Measurements from ENCODE around the gene SMAD5. TPM values are rescaled to one million over a fixed set of nuclear protein-coding genes. Genes with fewer than 3 reads are reported as not detected.

Gene SMAD5
- total and polyA plus RNA-seq, 2 of the 8 experiments (the other 6 are each of a cell fraction or from before 2014, with no cell fraction given) = 30.2 to 60.5 TPM

DNA sequence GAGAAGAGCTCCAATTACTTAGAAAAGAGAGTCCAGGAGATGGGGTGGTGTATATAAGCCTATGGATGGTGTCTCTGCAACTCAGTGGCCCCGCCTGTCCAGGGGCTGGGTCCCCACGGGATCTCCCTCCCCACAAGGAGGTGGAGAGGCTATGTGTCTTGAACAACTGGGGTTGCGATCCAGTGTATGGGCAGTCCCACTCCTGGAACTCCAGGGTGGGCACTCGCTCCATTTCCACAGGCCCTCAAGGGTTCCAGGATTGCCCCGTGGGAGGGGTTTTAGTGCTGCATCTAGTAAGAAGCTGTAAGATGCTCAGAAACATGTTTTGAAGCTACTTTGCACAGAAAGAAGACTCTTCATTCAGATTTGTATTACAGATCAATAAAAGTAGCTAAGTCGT lies 558 bp upstream of the SMAD5 start:
- no peaks in the 10 kb centered on the region for H3K36me3 ChIP-seq (ENCODE audit: control insufficient read depth in 2 of 4, insufficient read depth in 4 of 4, low read length in 3 of 4)
- H3K79me1 ChIP-seq (ENCODE audit: low read depth, low read length) = peaks cover 3% of the 10 kb centered on the region; the same call in 1 of the 2 replicates
- H3K4me2 ChIP-seq (ENCODE audit: insufficient read depth in 1 of 2, low read depth in 2 of 2, low read length in 2 of 2) = peak overlapping the region; percentile 41 to 93
- H3K23ac ChIP-seq (ENCODE audit: insufficient read length) = no peak overlapping the region
- H3K4me3 ChIP-seq (ENCODE audit: extremely low read depth in 1 of 4, insufficient read depth in 2 of 4, low read depth in 3 of 4, low read length in 4 of 4) = peak overlapping the region; percentile 4 to 97 (median 80); a peak in 6 of 8 replicates
- H3K27me3 ChIP-seq (replicated peaks in 1 of 4; ENCODE audit: control insufficient read depth in 3 of 4, extremely low read depth in 1 of 4, insufficient read depth in 3 of 4, low read length in 3 of 4) = no peaks in the 10 kb centered on the region
- 63% methylated on average over 6 of the region's 6 CpGs; no CpG with 5 or more reads in 1 of the 2 experiments for WGBS, 2 experiments (ENCODE audit: extremely low coverage in 1 of 2, insufficient coverage in 1 of 2, insufficient read length in 1 of 2, insufficient replicate concordance in 2 of 2, low coverage in 1 of 2, low lambda C conversion rate in 2 of 2, missing lambda C conversion rate in 1 of 2)
- H4K20me1 ChIP-seq (replicated peaks in 1 of 2; ENCODE audit: control insufficient read depth in 1 of 2, insufficient read depth in 2 of 2, low read length in 2 of 2) = peaks cover 9 to 14% of the 10 kb centered on the region in 2 experiments
- H3K9ac ChIP-seq (replicated peaks in 1 of 4; ENCODE audit: extremely low read depth in 1 of 4, low read depth in 3 of 4, low read length in 3 of 4) = no peak overlapping the region; a peak in 1 of 7 replicates
- H2BK20ac ChIP-seq (ENCODE audit: low read length) = no peak overlapping the region
- H2BK12ac ChIP-seq (ENCODE audit: low read depth, low read length) = no peak overlapping the region
- H2BK15ac ChIP-seq (ENCODE audit: low read length) = no peak overlapping the region
- TF ChIP-seq POU5F1 (IDR thresholded peaks at IDR 0.05; ENCODE audit: low read depth, low read length) (no peak), JUND (IDR thresholded peaks at IDR 0.05; ENCODE audit: low read length) (no peak), TAF7 (optimal IDR thresholded peaks at IDR 0.05; ENCODE audit: borderline replicate concordance, low read depth, low read length) (no peak)
- peak overlapping the region; percentile 19 for H3K4ac ChIP-seq (replicated peaks; ENCODE audit: insufficient read length, low read depth, low read length)
- H3K14ac ChIP-seq (ENCODE audit: insufficient read length) = no peak overlapping the region
- H3K27ac ChIP-seq (ENCODE audit: low read depth, low read length) = no peak overlapping the region
- CTCF ChIA-PET (ENCODE audit: partially characterized antibody) = interaction anchor here (0.7 to 1.5 kb wide), 8 partner anchors 9 to 240 kb away, joined by 3 to 5 read pairs (median 4); no protein-coding TSS in a partner anchor
- POLR2A ChIA-PET (ENCODE audit: partially characterized antibody) = interaction anchor here (0.8 to 2.9 kb wide), 9 partner anchors 8 to 190 kb away, joined by 3 to 8 read pairs (median 4); partner anchors contain the start of gene TGFBI
- peaks cover 7% of the 10 kb centered on the region; the same call in 1 of the 2 replicates for H3K23me2 ChIP-seq (ENCODE audit: low read depth, low read length)
- peaks cover 15 to 40% of the 10 kb centered on the region in 2 experiments for H3K79me2 ChIP-seq (ENCODE audit: control insufficient read depth in 1 of 2, insufficient read depth in 2 of 2, low read length in 2 of 2)
- no peak overlapping the region for H3K18ac ChIP-seq (ENCODE audit: extremely low read depth, low read length)
- FAIRE-seq = no peak
- H4K91ac ChIP-seq (replicated peaks; ENCODE audit: insufficient read length, low read length) = peak overlapping the region; percentile 17
- no peak overlapping the region for H2BK5ac ChIP-seq (ENCODE audit: low read depth, low read length)
- peak overlapping the region; percentile 77 for H2AFZ ChIP-seq (ENCODE audit: low read length)
- H4K5ac ChIP-seq (ENCODE audit: insufficient read length, low read depth, low read length) = peak overlapping the region; percentile 58
- no peak for DNase-seq (ENCODE audit: low read depth in 1 of 2, low spot score in 2 of 2)
- H3K9me3 ChIP-seq (ENCODE audit: insufficient read depth in 2 of 2, low read depth in 1 of 2, low read length in 1 of 2) = no peaks in the 10 kb centered on the region
- no peak overlapping the region for H2AK5ac ChIP-seq (ENCODE audit: low read depth, low read length)
- peak overlapping the region; percentile 73 for H2BK120ac ChIP-seq (replicated peaks; ENCODE audit: low read depth, low read length)
- peaks cover 0 to 5% (median 2%) of the 10 kb centered on the region in 4 experiments; a peak in 4 of 7 replicates for H3K4me1 ChIP-seq (replicated peaks in 1 of 4; ENCODE audit: control insufficient read depth in 3 of 4, insufficient read depth in 4 of 4, low read length in 3 of 4)
- peak overlapping the region; percentile 73 for H4K8ac ChIP-seq (ENCODE audit: extremely low read depth, insufficient read depth, low read length)
- peak overlapping the region; percentile 60 for H3K56ac ChIP-seq (replicated peaks; ENCODE audit: insufficient read length, low read depth, low read length)

All from H1 (cell line).